Mammary epithelial cell (primary cell): Measurements from ENCODE around the gene GPC5.

Experiments
- EZH2 ChIP-seq: IDR thresholded peaks from 2 replicates; pipeline ENCODE4 v1.6.1; 2012; ENCODE audit warnings: low read length, inconsistent platforms, borderline replicate concordance
- TF ChIP-seq, protein P1 (sequence below), 2 donors: IDR thresholded peaks in 1 of 2; conservative IDR thresholded peaks in 1 of 2; 2 replicates each; pipeline ENCODE4 v1.5.1; 2011 to 2012; ENCODE audit warnings: inconsistent platforms in 2 of 2, low read length in 2 of 2, mild to moderate bottlenecking in 2 of 2, control low read depth in 1 of 2, low read depth in 1 of 2; ENCODE audit not compliant: insufficient read depth in 1 of 2; ENCODE audit errors: extremely low read depth in 1 of 2

DNA sequence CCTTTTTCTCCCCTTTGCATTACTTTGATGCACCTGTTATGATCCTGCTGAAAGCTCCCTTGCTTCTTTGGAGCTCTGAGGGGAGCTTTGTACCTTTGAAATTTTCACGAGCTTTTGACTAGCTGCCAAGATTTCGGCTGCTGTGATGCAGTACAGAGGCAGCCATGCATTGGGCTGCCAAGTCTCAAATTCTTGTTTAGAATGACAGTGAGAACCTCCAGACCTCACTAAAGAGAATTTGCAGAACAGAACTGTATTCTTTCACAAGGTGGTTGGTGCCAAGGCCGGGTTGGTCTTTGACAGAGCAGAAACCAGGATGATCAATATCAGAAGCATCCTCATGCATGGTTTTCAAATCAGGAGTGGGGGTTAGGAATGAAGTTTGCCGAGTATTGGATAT is 414.8 kb downstream of the GPC5 start:
- TF ChIP-seq EZH2, result no peak
- TF ChIP-seq, protein P1, sequence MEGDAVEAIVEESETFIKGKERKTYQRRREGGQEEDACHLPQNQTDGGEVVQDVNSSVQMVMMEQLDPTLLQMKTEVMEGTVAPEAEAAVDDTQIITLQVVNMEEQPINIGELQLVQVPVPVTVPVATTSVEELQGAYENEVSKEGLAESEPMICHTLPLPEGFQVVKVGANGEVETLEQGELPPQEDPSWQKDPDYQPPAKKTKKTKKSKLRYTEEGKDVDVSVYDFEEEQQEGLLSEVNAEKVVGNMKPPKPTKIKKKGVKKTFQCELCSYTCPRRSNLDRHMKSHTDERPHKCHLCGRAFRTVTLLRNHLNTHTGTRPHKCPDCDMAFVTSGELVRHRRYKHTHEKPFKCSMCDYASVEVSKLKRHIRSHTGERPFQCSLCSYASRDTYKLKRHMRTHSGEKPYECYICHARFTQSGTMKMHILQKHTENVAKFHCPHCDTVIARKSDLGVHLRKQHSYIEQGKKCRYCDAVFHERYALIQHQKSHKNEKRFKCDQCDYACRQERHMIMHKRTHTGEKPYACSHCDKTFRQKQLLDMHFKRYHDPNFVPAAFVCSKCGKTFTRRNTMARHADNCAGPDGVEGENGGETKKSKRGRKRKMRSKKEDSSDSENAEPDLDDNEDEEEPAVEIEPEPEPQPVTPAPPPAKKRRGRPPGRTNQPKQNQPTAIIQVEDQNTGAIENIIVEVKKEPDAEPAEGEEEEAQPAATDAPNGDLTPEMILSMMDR (conservative IDR thresholded peaks at IDR 0.05 in 1 of 2, IDR thresholded peaks at IDR 0.05 in 1 of 2; ENCODE audit: extremely low read depth in 1 of 2, insufficient read depth in 1 of 2, low read depth in 1 of 2, low read length in 2 of 2), result no peak
